NCI-H446 treated with DMSO at 0.1 percent for 48 hours (cell line): ENCODE measurements around the gene NUMB.

Source experiments
- DNase-seq: peaks from one replicate; lab custom pipeline; 2025; lab: John Stamatoyannopoulos, UW

Gene NUMB

GRCh38 chr14:73458183-73458976, at the start of gene NUMB:
Gene NUMB, minus strand, starts transcription at chr14:73458546. Its CDS starts 102,795 bp downstream, at chr14:73355751.
- peak; percentile 99 for DNase-seq

- DNase-seq = no peak
These were observed 45.3 kb upstream of the NUMB start for GRCh38 chr14:73503648-73504047.

- DNase-seq = no peak
These were observed 43.8 kb upstream of the NUMB start for GRCh38 chr14:73502017-73502619.

- no peak for DNase-seq
These were observed 42.0 kb upstream of the NUMB start for GRCh38 chr14:73500360-73500759.

GRCh38 chr14:73494593-73494992, 36.2 kb upstream of the NUMB start:
- no peak for DNase-seq

- DNase-seq = no peak
These were observed 34.3 kb upstream of the NUMB start for GRCh38 chr14:73492670-73493069.

- no peak for DNase-seq
These were observed 33.8 kb upstream of the NUMB start for GRCh38 chr14:73492043-73492552.

GRCh38 chr14:73491256-73492042, 33.1 kb upstream of the NUMB start:
- DNase-seq = peak; percentile 5

GRCh38 chr14:73489481-73490175, 31.3 kb upstream of the NUMB start:
- no peak for DNase-seq

GRCh38 chr14:73478684-73479083, 20.3 kb upstream of the NUMB start:
- no peak for DNase-seq

GRCh38 chr14:73477618-73478266, 19.4 kb upstream of the NUMB start:
- DNase-seq = no peak

GRCh38 chr14:73476451-73476931, 18.1 kb upstream of the NUMB start:
- DNase-seq = no peak

- no peak for DNase-seq
These were observed 16.6 kb upstream of the NUMB start for GRCh38 chr14:73474952-73475351.

GRCh38 chr14:73472185-73473114, 14.1 kb upstream of the NUMB start:
- peak; percentile 50 for DNase-seq

- no peak for DNase-seq
These were observed 13.3 kb upstream of the NUMB start for GRCh38 chr14:73471582-73472184.

- DNase-seq = no peak
These were observed 10.6 kb upstream of the NUMB start for GRCh38 chr14:73468828-73469375.

- DNase-seq = no peak
These were observed 9.5 kb upstream of the NUMB start for GRCh38 chr14:73467800-73468199.

- DNase-seq = no peak
These were observed 9.0 kb upstream of the NUMB start for GRCh38 chr14:73467377-73467776.

- no peak for DNase-seq
These were observed 8.5 kb upstream of the NUMB start for GRCh38 chr14:73466861-73467260.
